Mesenchymal stem cell (in vitro differentiated cells and primary cell): Measurements from ENCODE around the gene ANXA4.
"Not testable (repeated sequence)": the region's sequence is repeated elsewhere in the genome, so short reads cannot be mapped to it uniquely, and the experiment has no call there.

Experiments
- DNase-seq: peaks from one replicate; pipeline ENCODE4 v3.0.0-alpha.2; 2013
- H2AFZ ChIP-seq: one replicate; pipeline ENCODE4 v1.6.1; 2013; ENCODE audit warnings: low read depth, mild to moderate bottlenecking, control low read depth, inconsistent platforms, low read length, moderate library complexity
- H2AK5ac ChIP-seq: 2 replicates; pipeline ENCODE4 v1.6.1; 2013; ENCODE audit warnings: low read length, moderate library complexity, mild to moderate bottlenecking, inconsistent platforms; ENCODE audit not compliant: severe bottlenecking
- H2BK120ac ChIP-seq: one replicate; pipeline ENCODE4 v1.6.1; 2013; ENCODE audit warnings: low read depth, mild to moderate bottlenecking, inconsistent platforms, low read length, moderate library complexity
- H2BK12ac ChIP-seq, 2 experiments: one replicate each; pipeline ENCODE4 v1.6.1; 2013; ENCODE audit warnings: inconsistent platforms in 2 of 2, low read length in 2 of 2, mild to moderate bottlenecking in 2 of 2, moderate library complexity in 2 of 2, control low read depth in 1 of 2
- H2BK15ac ChIP-seq: one replicate; pipeline ENCODE4 v1.6.1; 2013; ENCODE audit warnings: mild to moderate bottlenecking, low read depth, inconsistent platforms; ENCODE audit not compliant: poor library complexity, severe bottlenecking
- H2BK5ac ChIP-seq: 2 replicates; pipeline ENCODE4 v1.6.1; 2013; ENCODE audit warnings: low read depth, mild to moderate bottlenecking, low read length, control low read depth, inconsistent platforms; ENCODE audit not compliant: poor library complexity, severe bottlenecking
- H3K14ac ChIP-seq, 2 experiments: one replicate each; pipeline ENCODE4 v1.6.1; 2013; ENCODE audit warnings: inconsistent platforms in 2 of 2, low read length in 2 of 2, control low read depth in 1 of 2, mild to moderate bottlenecking in 1 of 2, moderate library complexity in 1 of 2
- H3K18ac ChIP-seq, 2 experiments: one replicate each; pipeline ENCODE4 v1.6.1; 2013; ENCODE audit warnings: inconsistent platforms in 2 of 2, low read length in 2 of 2, control low read depth in 1 of 2, low read depth in 1 of 2, mild to moderate bottlenecking in 1 of 2
- H3K23ac ChIP-seq, 2 experiments: one replicate each; pipeline ENCODE4 v1.6.1; 2013; ENCODE audit warnings: inconsistent platforms in 2 of 2, low read length in 2 of 2, mild to moderate bottlenecking in 2 of 2, moderate library complexity in 2 of 2, control low read depth in 1 of 2
- H3K27ac ChIP-seq: 2 replicates; pipeline ENCODE4 v1.5.1; 2013; ENCODE audit warnings: mild to moderate bottlenecking, moderate library complexity, low read length, control low read depth, inconsistent platforms; ENCODE audit not compliant: poor library complexity, severe bottlenecking
- H3K27me3 ChIP-seq, 2 experiments: 2 replicates each; pipeline versions ENCODE4 v1.6.1 to v1.7.0; 2013; ENCODE audit warnings: low read length in 2 of 2, mild to moderate bottlenecking in 2 of 2, moderate library complexity in 2 of 2, control low read depth in 1 of 2, inconsistent platforms in 1 of 2; ENCODE audit not compliant: control insufficient read depth in 1 of 2, insufficient read depth in 1 of 2
- H3K36me3 ChIP-seq, 2 experiments: 2 replicates each; pipeline versions ENCODE4 v1.6.1 to v1.7.0; 2013; ENCODE audit warnings: low read length in 2 of 2, control low read depth in 1 of 2, inconsistent platforms in 1 of 2, low read depth in 1 of 2, mild to moderate bottlenecking in 1 of 2; ENCODE audit not compliant: insufficient read depth in 2 of 2, control insufficient read depth in 1 of 2
- H3K4ac ChIP-seq, 2 experiments: one replicate each; pipeline ENCODE4 v1.6.1; 2013; ENCODE audit warnings: inconsistent platforms in 2 of 2, low read length in 2 of 2, mild to moderate bottlenecking in 2 of 2, moderate library complexity in 2 of 2, control low read depth in 1 of 2, low read depth in 1 of 2
- H3K4me1 ChIP-seq: 2 replicates; pipeline ENCODE4 v1.6.1; 2013; ENCODE audit warnings: low read depth, low read length, control low read depth; ENCODE audit not compliant: control insufficient read depth, insufficient read depth
- H3K4me2 ChIP-seq: 2 replicates; pipeline ENCODE4 v1.6.1; 2013; ENCODE audit warnings: low read length, mild to moderate bottlenecking, inconsistent platforms; ENCODE audit not compliant: poor library complexity, severe bottlenecking
- H3K4me3 ChIP-seq, 2 experiments: 2 replicates each; pipeline versions ENCODE4 v1.5.1 to v1.7.0; 2013; ENCODE audit warnings: low read length in 2 of 2, mild to moderate bottlenecking in 2 of 2, control low read depth in 1 of 2, low read depth in 1 of 2; ENCODE audit not compliant: insufficient read depth in 1 of 2
- H3K79me1 ChIP-seq: replicated peaks from 2 replicates; pipeline ENCODE4 v1.6.1; 2013; ENCODE audit warnings: mild to moderate bottlenecking, control low read depth, low read length, inconsistent platforms; ENCODE audit not compliant: poor library complexity, severe bottlenecking
- H3K9ac ChIP-seq: 2 replicates; pipeline ENCODE4 v1.7.0; 2013; ENCODE audit warnings: mild to moderate bottlenecking, low read length, moderate library complexity
- H3K9me3 ChIP-seq: 2 replicates; pipeline ENCODE4 v1.7.0; 2013; ENCODE audit warnings: mild to moderate bottlenecking, low read length; ENCODE audit not compliant: control insufficient read depth
- H4K8ac ChIP-seq: one replicate; pipeline ENCODE4 v1.6.1; 2013; ENCODE audit warnings: inconsistent platforms, mild to moderate bottlenecking, low read length, moderate library complexity
- H4K91ac ChIP-seq: one replicate; pipeline ENCODE4 v1.6.1; 2013; ENCODE audit warnings: mild to moderate bottlenecking, low read length, inconsistent platforms
- WGBS: methylation state at CpG from one replicate; pipeline ENCODE4 v1.1.7; 2013; ENCODE audit warnings: mixed read lengths; 5-methylcytosine and 5-hydroxymethylcytosine counted together

ANXA4 gene

DNA sequence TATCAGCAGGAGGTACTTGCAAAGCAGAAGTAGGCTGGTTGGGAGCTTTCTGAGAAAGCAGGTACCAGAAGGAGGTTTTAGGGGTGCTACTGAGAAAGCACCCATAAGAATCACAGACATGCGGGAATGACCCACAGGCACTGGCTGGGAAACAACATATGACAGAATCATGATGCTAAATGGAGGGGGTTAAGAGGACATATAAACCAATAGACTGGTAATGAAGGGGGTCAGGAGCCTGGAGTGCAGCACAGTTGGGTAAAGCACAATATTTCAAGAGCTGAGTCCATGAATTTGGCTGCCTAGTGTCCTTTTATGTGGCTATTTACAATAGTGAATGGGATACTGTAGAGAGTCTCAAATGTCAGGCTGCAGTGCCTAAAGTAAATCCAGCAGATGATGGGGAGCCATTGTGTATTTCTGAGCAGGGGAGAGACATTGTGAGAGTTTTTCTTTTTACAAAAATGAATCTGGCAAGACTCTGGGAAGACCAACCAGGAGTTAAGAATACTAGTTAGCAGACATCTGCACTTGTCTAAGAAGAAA is 59.9 kb downstream of the ANXA4 start:
- no peak overlapping the region for H2AFZ ChIP-seq
- H2AK5ac ChIP-seq, result peak overlapping the region; percentile 82
- H3K18ac ChIP-seq, result no peak overlapping the region
- H3K4me2 ChIP-seq, result no peak overlapping the region
- 100% methylated on average over 1 of the region's 1 CpG for WGBS
- H3K4me1 ChIP-seq, result peaks cover 13% of the 10 kb centered on the region
- no peak overlapping the region for H2BK15ac ChIP-seq
- no peak overlapping the region for H2BK120ac ChIP-seq
- H3K4me3 ChIP-seq, result no peak overlapping the region
- peaks cover 30% of the 10 kb centered on the region for H3K79me1 ChIP-seq
- H3K27ac ChIP-seq, result no peak overlapping the region
- H3K9me3 ChIP-seq, result no peaks in the 10 kb centered on the region
- no peak overlapping the region for H4K8ac ChIP-seq
- no peaks in the 10 kb centered on the region for H3K27me3 ChIP-seq
- no peak overlapping the region for H3K9ac ChIP-seq
- no peak overlapping the region for H3K23ac ChIP-seq
- H3K14ac ChIP-seq, result no peak overlapping the region
- peaks cover 23 to 62% of the 10 kb centered on the region in 2 experiments for H3K36me3 ChIP-seq
- H2BK5ac ChIP-seq, result no peak overlapping the region
- H3K4ac ChIP-seq, result no peak overlapping the region
- H4K91ac ChIP-seq, result no peak overlapping the region
- H2BK12ac ChIP-seq, result no peak overlapping the region
- no peak for DNase-seq

- Histone ChIP-seq H3K79me1 (peaks cover 33% of the 10 kb centered on the region), H3K36me3 (peaks cover 28 to 72% of the 10 kb centered on the region in 2 experiments)
- not testable (repeated sequence) for H4K8ac ChIP-seq, H2BK120ac ChIP-seq, H3K9ac ChIP-seq, H3K4me2 ChIP-seq, DNase-seq, H2BK12ac ChIP-seq, H3K4me1 ChIP-seq, H2AFZ ChIP-seq, H3K4ac ChIP-seq, H3K4me3 ChIP-seq, H2BK5ac ChIP-seq, H3K27ac ChIP-seq, H4K91ac ChIP-seq, H3K9me3 ChIP-seq, H3K18ac ChIP-seq, H3K23ac ChIP-seq, H2BK15ac ChIP-seq, H3K14ac ChIP-seq, H2AK5ac ChIP-seq, H3K27me3 ChIP-seq
- WGBS, result 97% methylated on average over 3 of the region's 4 CpGs
Observed at GRCh38 chr2:69802781-69803367, 60.9 kb downstream of the ANXA4 start.

GRCh38 chr2:69804416-69804815 is 62.5 kb downstream of the ANXA4 start:
- WGBS, result 95% methylated on average over 11 of the region's 11 CpGs
- no peak overlapping the region for H3K27ac ChIP-seq
- H3K27me3 ChIP-seq, result no peaks in the 10 kb centered on the region
- H4K91ac ChIP-seq, result no peak overlapping the region
- H2BK15ac ChIP-seq, result no peak overlapping the region
- no peak overlapping the region for H3K4ac ChIP-seq
- H3K36me3 ChIP-seq, result peaks cover 38 to 88% of the 10 kb centered on the region in 2 experiments
- H3K4me3 ChIP-seq, result no peak overlapping the region
- no peak overlapping the region for H3K23ac ChIP-seq
- H3K79me1 ChIP-seq, result peaks cover 41% of the 10 kb centered on the region
- H3K4me2 ChIP-seq, result no peak overlapping the region
- H2BK12ac ChIP-seq, result no peak overlapping the region
- no peak overlapping the region for H2BK120ac ChIP-seq
- H3K9me3 ChIP-seq, result no peaks in the 10 kb centered on the region
- H3K14ac ChIP-seq, result no peak overlapping the region
- H4K8ac ChIP-seq, result no peak overlapping the region
- H3K9ac ChIP-seq, result no peak overlapping the region
- H3K4me1 ChIP-seq, result peaks cover 5% of the 10 kb centered on the region
- H2AFZ ChIP-seq, result no peak overlapping the region
- DNase-seq, result no peak
- H3K18ac ChIP-seq, result no peak overlapping the region
- no peak overlapping the region for H2AK5ac ChIP-seq
- no peak overlapping the region for H2BK5ac ChIP-seq

DNA sequence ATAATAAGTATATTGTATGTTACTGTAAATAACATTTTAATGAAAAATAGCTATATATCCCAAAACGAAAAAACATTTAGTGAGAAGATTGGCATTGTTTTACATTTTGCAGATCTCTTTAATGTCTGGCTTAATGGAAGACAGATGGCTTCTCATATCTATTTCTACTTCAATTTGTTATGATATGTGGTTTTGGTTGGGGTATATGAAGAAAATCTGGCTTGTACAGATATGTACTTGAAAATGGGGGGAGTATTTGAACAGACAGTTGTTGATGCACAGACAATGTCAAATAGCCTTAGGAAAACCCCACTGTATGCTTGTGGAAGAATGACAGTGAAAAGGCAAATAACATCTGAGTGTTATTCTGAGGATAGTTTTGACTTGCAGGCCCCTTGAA is 64.0 kb downstream of the ANXA4 start:
- Histone ChIP-seq H3K4me3 (no peak overlapping the region), H3K9ac (no peak overlapping the region), H3K14ac (no peak overlapping the region), H3K27ac (no peak overlapping the region), H3K4me2 (no peak overlapping the region), H2BK5ac (no peak overlapping the region), H3K79me1 (peaks cover 40% of the 10 kb centered on the region), H3K4me1 (peaks cover 3% of the 10 kb centered on the region), H3K4ac (no peak overlapping the region), H2BK15ac (no peak overlapping the region), H3K36me3 (peaks cover 50 to 90% of the 10 kb centered on the region in 2 experiments), H3K9me3 (no peaks in the 10 kb centered on the region), H2AFZ (no peak overlapping the region), H3K23ac (no peak overlapping the region), H2BK120ac (no peak overlapping the region), H2AK5ac (no peak overlapping the region), H4K8ac (no peak overlapping the region), H3K27me3 (no peaks in the 10 kb centered on the region), H2BK12ac (no peak overlapping the region), H3K18ac (no peak overlapping the region), H4K91ac (no peak overlapping the region)
- no CpG with 5 or more reads among the region's 1 CpG for WGBS
- no peak for DNase-seq
